ENCODE measurements around the gene NCCRP1. TPM values are rescaled to one million over a fixed set of nuclear protein-coding genes. Genes with fewer than 3 reads are reported as not detected.
A peak's percentile ranks its signal among the peaks of the same experiment; 100 is the strongest.

Gene NCCRP1
- total RNA-seq, 2 experiments from 2014 or later = not detected

- no peak for TF ChIP-seq CTCF (IDR thresholded peaks at IDR 0.05)
- no peak overlapping the region for H3K27ac Mint-ChIP-seq
- H3K36me3 Mint-ChIP-seq (ENCODE audit: low read depth) = no peaks in the 10 kb centered on the region
- DNase-seq (no peak), ATAC-seq (ENCODE audit: poor library complexity) (no peak)
- H3K9me3 ChIP-seq (ENCODE audit: control insufficient read depth in 1 of 2, insufficient read depth in 1 of 2, low read length in 2 of 2) = peaks cover 0 to 11% of the 10 kb centered on the region in 2 experiments
- H3K4me1 Mint-ChIP-seq (ENCODE audit: low read depth) = peaks cover 23% of the 10 kb centered on the region
- no peaks in the 10 kb centered on the region for H3K9me3 Mint-ChIP-seq
- H3K27ac ChIP-seq (ENCODE audit: low read depth in 1 of 2, low read length in 2 of 2) = no peak overlapping the region
- no peak overlapping the region for H3K4me3 ChIP-seq (ENCODE audit: low read length)
- H3K36me3 ChIP-seq (ENCODE audit: insufficient read depth, low read length) = no peaks in the 10 kb centered on the region
- intact Hi-C loops (cut with DNase I, micrococcal nuclease) = no loop called here
- ChIA-PET CTCF (no interaction called here), POLR2A (no interaction called here)
- peaks cover 66% of the 10 kb centered on the region for H3K27me3 Mint-ChIP-seq
- H3K4me3 Mint-ChIP-seq = no peak overlapping the region
- H3K4me1 ChIP-seq (ENCODE audit: insufficient read depth, low read length) = peaks cover 25% of the 10 kb centered on the region
- H3K27me3 ChIP-seq (ENCODE audit: control insufficient read depth in 1 of 2, insufficient read depth in 2 of 2, low read length in 2 of 2) = peaks cover 37 to 43% of the 10 kb centered on the region in 2 experiments
Observed at GRCh38 chr19:39194832-39195542, 1.8 kb upstream of the NCCRP1 start.

GRCh38 chr19:39195755-39196154 is 1.0 kb upstream of the NCCRP1 start:
- TF ChIP-seq CTCF (IDR thresholded peaks at IDR 0.05) = no peak
- Mint-ChIP-seq H3K4me3 (peak overlapping the region; percentile 25), H3K9me3 (no peaks in the 10 kb centered on the region), H3K27me3 (peaks cover 68% of the 10 kb centered on the region), H3K36me3 (ENCODE audit: low read depth) (no peaks in the 10 kb centered on the region), H3K4me1 (ENCODE audit: low read depth) (peaks cover 23% of the 10 kb centered on the region), H3K27ac (no peak overlapping the region)
- Histone ChIP-seq H3K4me1 (ENCODE audit: insufficient read depth, low read length) (peaks cover 25% of the 10 kb centered on the region), H3K4me3 (ENCODE audit: low read length) (no peak overlapping the region), H3K27ac (ENCODE audit: low read depth in 1 of 2, low read length in 2 of 2) (no peak overlapping the region), H3K9me3 (ENCODE audit: control insufficient read depth in 1 of 2, insufficient read depth in 1 of 2, low read length in 2 of 2) (peaks cover 0 to 11% of the 10 kb centered on the region in 2 experiments), H3K27me3 (ENCODE audit: control insufficient read depth in 1 of 2, insufficient read depth in 2 of 2, low read length in 2 of 2) (peaks cover 37 to 49% of the 10 kb centered on the region in 2 experiments), H3K36me3 (ENCODE audit: insufficient read depth, low read length) (no peaks in the 10 kb centered on the region)
- CTCF ChIA-PET = no interaction called here
- peak; percentile 63 for ATAC-seq (ENCODE audit: poor library complexity)
- peak in 3 of 14 experiments; percentile 32 to 62 (median 42) for DNase-seq
- POLR2A ChIA-PET = no interaction called here
- intact Hi-C loops (cut with DNase I, micrococcal nuclease) = no loop called here

- Histone ChIP-seq H3K4me1 (ENCODE audit: insufficient read depth, low read length) (peaks cover 25% of the 10 kb centered on the region), H3K27me3 (ENCODE audit: control insufficient read depth in 1 of 2, insufficient read depth in 2 of 2, low read length in 2 of 2) (peaks cover 37 to 54% of the 10 kb centered on the region in 2 experiments), H3K9me3 (ENCODE audit: control insufficient read depth in 1 of 2, insufficient read depth in 1 of 2, low read length in 2 of 2) (peaks cover 0 to 11% of the 10 kb centered on the region in 2 experiments), H3K4me3 (ENCODE audit: low read length) (no peak overlapping the region), H3K36me3 (ENCODE audit: insufficient read depth, low read length) (no peaks in the 10 kb centered on the region), H3K27ac (ENCODE audit: low read depth in 1 of 2, low read length in 2 of 2) (no peak overlapping the region)
- CTCF ChIA-PET = no interaction called here
- POLR2A ChIA-PET = no interaction called here
- DNase-seq = no peak
- Mint-ChIP-seq H3K4me1 (ENCODE audit: low read depth) (peaks cover 23% of the 10 kb centered on the region), H3K4me3 (no peak overlapping the region), H3K27ac (no peak overlapping the region), H3K27me3 (peaks cover 73% of the 10 kb centered on the region), H3K9me3 (no peaks in the 10 kb centered on the region), H3K36me3 (ENCODE audit: low read depth) (no peaks in the 10 kb centered on the region)
- no peak for ATAC-seq (ENCODE audit: poor library complexity)
- TF ChIP-seq CTCF (IDR thresholded peaks at IDR 0.05) = no peak
- intact Hi-C loops (cut with DNase I, micrococcal nuclease) = no loop called here
Observed at GRCh38 chr19:39196320-39196719, 444 bp upstream of the NCCRP1 start.

All from CD4-positive, alpha-beta T cell (primary cell).